Measurements from ENCODE around the gene CGB8. TPM values are rescaled to one million over a fixed set of nuclear protein-coding genes. Genes with fewer than 3 reads are reported as not detected.
A peak's percentile ranks its signal among the peaks of the same experiment; 100 is the strongest.

CGB8 gene
- total RNA-seq, 1 donor from 2014 or later, result 9.4 TPM

DNA sequence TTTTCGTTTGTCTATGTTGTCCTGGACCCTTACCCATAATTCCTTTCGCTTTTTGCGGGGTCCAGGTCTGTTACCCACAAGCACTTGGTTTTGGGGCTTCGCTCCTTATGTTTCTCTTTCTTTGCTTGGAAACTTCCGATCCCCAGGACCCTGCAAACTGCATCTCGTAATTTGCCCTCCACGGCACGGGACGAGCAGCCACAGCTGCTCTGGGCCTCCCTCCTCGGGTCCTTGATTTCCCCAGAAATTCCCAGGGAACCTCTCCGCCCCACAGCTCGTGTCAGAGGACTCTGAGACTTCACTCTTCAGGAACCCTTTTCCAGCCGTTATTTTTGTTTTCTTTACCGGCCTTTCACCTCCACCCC, 36.9 kb upstream of the CGB8 start:
- H3K4me2 ChIP-seq (ENCODE audit: low read length), result peak overlapping the region; percentile 95
- no peaks in the 10 kb centered on the region for H3K27me3 ChIP-seq (ENCODE audit: insufficient read depth, low read length)
- peaks cover 53% of the 10 kb centered on the region for H3K79me2 ChIP-seq (ENCODE audit: insufficient read depth, low read length)
- no peak for FAIRE-seq
- H3K27ac Mint-ChIP-seq (ENCODE audit: unreplicated experiment), result peak overlapping the region; percentile 95
- no peaks in the 10 kb centered on the region for H3K27me3 Mint-ChIP-seq (ENCODE audit: low read depth, unreplicated experiment)
- H3K36me3 ChIP-seq (ENCODE audit: insufficient read depth, low read length), result peaks cover 20% of the 10 kb centered on the region
- no peak for DNase-seq (ENCODE audit: low read depth)
- H3K9me3 Mint-ChIP-seq (ENCODE audit: unreplicated experiment), result no peaks in the 10 kb centered on the region
- peak overlapping the region; percentile 81 for H3K4me3 ChIP-seq (ENCODE audit: insufficient read depth, low read depth, low read length)
- peak overlapping the region; percentile 94 for H3K9ac ChIP-seq (ENCODE audit: low read length)
- H3K4me1 ChIP-seq (ENCODE audit: insufficient read depth, low read length), result peaks cover 19% of the 10 kb centered on the region
- TF ChIP-seq, protein P1, sequence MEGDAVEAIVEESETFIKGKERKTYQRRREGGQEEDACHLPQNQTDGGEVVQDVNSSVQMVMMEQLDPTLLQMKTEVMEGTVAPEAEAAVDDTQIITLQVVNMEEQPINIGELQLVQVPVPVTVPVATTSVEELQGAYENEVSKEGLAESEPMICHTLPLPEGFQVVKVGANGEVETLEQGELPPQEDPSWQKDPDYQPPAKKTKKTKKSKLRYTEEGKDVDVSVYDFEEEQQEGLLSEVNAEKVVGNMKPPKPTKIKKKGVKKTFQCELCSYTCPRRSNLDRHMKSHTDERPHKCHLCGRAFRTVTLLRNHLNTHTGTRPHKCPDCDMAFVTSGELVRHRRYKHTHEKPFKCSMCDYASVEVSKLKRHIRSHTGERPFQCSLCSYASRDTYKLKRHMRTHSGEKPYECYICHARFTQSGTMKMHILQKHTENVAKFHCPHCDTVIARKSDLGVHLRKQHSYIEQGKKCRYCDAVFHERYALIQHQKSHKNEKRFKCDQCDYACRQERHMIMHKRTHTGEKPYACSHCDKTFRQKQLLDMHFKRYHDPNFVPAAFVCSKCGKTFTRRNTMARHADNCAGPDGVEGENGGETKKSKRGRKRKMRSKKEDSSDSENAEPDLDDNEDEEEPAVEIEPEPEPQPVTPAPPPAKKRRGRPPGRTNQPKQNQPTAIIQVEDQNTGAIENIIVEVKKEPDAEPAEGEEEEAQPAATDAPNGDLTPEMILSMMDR (IDR thresholded peaks at IDR 0.05; ENCODE audit: insufficient read depth, low read depth, low read length), result no peak
- no peak for TF ChIP-seq EZH2 (IDR thresholded peaks at IDR 0.05; ENCODE audit: insufficient read depth, low read length)
- H3K27ac ChIP-seq (ENCODE audit: low read depth, low read length), result peak overlapping the region; percentile 91
- peak overlapping the region; percentile 99 for H3K4me3 Mint-ChIP-seq (ENCODE audit: unreplicated experiment)
- peaks cover 17% of the 10 kb centered on the region for H3K36me3 Mint-ChIP-seq (ENCODE audit: low read depth, unreplicated experiment)
- H3K4me1 Mint-ChIP-seq (ENCODE audit: low read depth, unreplicated experiment), result peaks cover 4% of the 10 kb centered on the region
- peaks cover 49% of the 10 kb centered on the region for H4K20me1 ChIP-seq (ENCODE audit: insufficient read depth, low read length)
- peak overlapping the region; percentile 83 for H2AFZ ChIP-seq (ENCODE audit: low read depth, low read length)
- peaks cover 3% of the 10 kb centered on the region for H3K9me3 ChIP-seq (ENCODE audit: insufficient read depth, low read depth, low read length)

DNA sequence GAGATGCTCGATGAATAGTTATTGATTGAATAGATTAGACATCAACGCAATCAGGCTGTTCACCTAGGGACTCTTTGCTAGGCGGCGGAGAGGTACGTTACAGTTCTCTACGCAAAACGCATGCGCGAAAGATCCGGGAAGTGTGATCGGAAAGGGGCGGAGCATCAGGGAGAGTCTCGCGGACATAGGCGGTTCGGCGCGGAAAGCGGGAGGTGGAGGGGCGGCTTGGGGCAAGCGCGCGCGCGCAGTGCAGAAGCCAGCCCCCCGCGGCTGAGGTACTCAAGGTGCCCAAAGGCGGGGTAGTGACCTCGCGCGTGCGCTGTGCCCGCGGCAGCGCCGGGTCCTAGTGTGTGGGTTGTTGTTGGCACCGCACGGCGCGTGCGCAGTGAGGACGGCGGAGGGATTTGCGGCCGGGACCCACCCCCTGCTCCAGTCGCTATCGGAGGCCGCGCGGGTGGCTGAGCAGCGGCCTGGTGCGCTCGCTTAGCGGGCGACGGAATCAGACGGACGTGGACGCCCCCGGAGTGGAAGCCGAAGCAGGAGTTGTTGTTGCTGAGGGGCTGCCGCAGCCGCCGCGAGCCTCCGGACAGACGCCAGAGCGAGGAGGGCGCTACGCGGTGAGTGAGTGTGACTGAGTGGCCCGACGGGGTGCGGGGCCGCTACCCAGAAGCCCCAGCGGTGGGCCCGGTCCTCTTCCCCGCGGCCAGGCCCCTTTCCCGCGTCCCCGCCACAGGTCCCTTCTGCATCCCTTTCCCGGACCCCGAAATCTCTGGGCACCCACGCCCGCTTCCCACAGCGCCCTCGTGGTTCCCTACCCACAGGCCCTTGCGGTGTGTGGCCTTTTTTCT, 36.3 kb upstream of the CGB8 start, which contains the start of gene SNRNP70:
Gene SNRNP70 (plus strand): TSS at position 432 of the 848 bp plus-strand sequence. CDS start 964 bp downstream, outside the sequence.
- Histone ChIP-seq H3K4me2 (ENCODE audit: low read length) (peak within 1 kb of the TSS; percentile 95), H3K4me3 (ENCODE audit: insufficient read depth, low read depth, low read length) (peak within 1 kb of the TSS; percentile 81), H3K27me3 (ENCODE audit: insufficient read depth, low read length) (no peaks in the 10 kb centered on the region), H3K79me2 (ENCODE audit: insufficient read depth, low read length) (peaks cover 47% of the 10 kb centered on the region), H3K9me3 (ENCODE audit: insufficient read depth, low read depth, low read length) (peaks cover 3% of the 10 kb centered on the region), H3K27ac (ENCODE audit: low read depth, low read length) (peak within 1 kb of the TSS; percentile 91), H3K9ac (ENCODE audit: low read length) (peak within 1 kb of the TSS; percentile 94), H3K4me1 (ENCODE audit: insufficient read depth, low read length) (peaks cover 19% of the 10 kb centered on the region), H2AFZ (ENCODE audit: low read depth, low read length) (peak within 1 kb of the TSS; percentile 90), H3K36me3 (ENCODE audit: insufficient read depth, low read length) (peaks cover 14% of the 10 kb centered on the region), H4K20me1 (ENCODE audit: insufficient read depth, low read length) (peaks cover 43% of the 10 kb centered on the region)
- Mint-ChIP-seq H3K27me3 (ENCODE audit: low read depth, unreplicated experiment) (peaks cover 3% of the 10 kb centered on the region), H3K27ac (ENCODE audit: unreplicated experiment) (peak within 1 kb of the TSS; percentile 95), H3K4me1 (ENCODE audit: low read depth, unreplicated experiment) (peaks cover 4% of the 10 kb centered on the region), H3K36me3 (ENCODE audit: low read depth, unreplicated experiment) (peaks cover 14% of the 10 kb centered on the region), H3K4me3 (ENCODE audit: unreplicated experiment) (peak within 1 kb of the TSS; percentile 99), H3K9me3 (ENCODE audit: unreplicated experiment) (no peaks in the 10 kb centered on the region)
- no peak for TF ChIP-seq EZH2 (IDR thresholded peaks at IDR 0.05; ENCODE audit: insufficient read depth, low read length)
- TF ChIP-seq, protein P1 (IDR thresholded peaks at IDR 0.05; ENCODE audit: insufficient read depth, low read depth, low read length), result no peak
- peak; percentile 13 for FAIRE-seq
- peak; percentile 97 for DNase-seq (ENCODE audit: low read depth)
